Heart right ventricle (tissue), 16 donors: ENCODE measurements around the gene PLAC8L1. TPM values are rescaled to one million over a fixed set of nuclear protein-coding genes. Genes with fewer than 3 reads are reported as not detected.

Experiments
- ATAC-seq, 8 donors: fragments of 200-7000 bp; cut with Tn5 transposase; one replicate each; pipeline ENCODE4 v1.9.1; 2020; ENCODE audit warnings: mild to moderate bottlenecking in 8 of 8, moderate library complexity in 8 of 8, moderate number of reproducible peaks in 1 of 8
- DNase-seq, 2 donors: peaks; one replicate each; pipeline ENCODE4 v3.0.0-alpha.2; 2020
- H3K27ac ChIP-seq, 10 donors: fragments of 200-600 bp; sonication (generic) in 2 of 10; one replicate each; pipeline versions ENCODE4 v1.5.0 to v1.8.0; 2020 to 2022; ENCODE audit warnings: mild to moderate bottlenecking in 3 of 10
- H3K27me3 ChIP-seq, 7 donors: fragments of 200-600 bp; one replicate each; pipeline ENCODE4 v1.8.0; 2021 to 2022; ENCODE audit warnings: mild to moderate bottlenecking in 2 of 7
- H3K36me3 ChIP-seq, 9 donors: fragments of 200-600 bp; sonication (generic) in 1 of 9; one replicate each; pipeline versions ENCODE4 v1.5.0 to v1.8.0; 2020 to 2022; ENCODE audit warnings: mild to moderate bottlenecking in 2 of 9
- H3K4me1 ChIP-seq, 9 donors: fragments of 200-600 bp; sonication (generic) in 1 of 9; one replicate each; pipeline versions ENCODE4 v1.5.0 to v1.8.0; 2020 to 2022; ENCODE audit warnings: mild to moderate bottlenecking in 4 of 9
- H3K4me3 ChIP-seq, 10 donors: fragments of 200-600 bp; sonication (generic) in 2 of 10; one replicate each; pipeline versions ENCODE4 v1.5.0 to v1.8.0; 2020 to 2022; ENCODE audit warnings: mild to moderate bottlenecking in 7 of 10, moderate library complexity in 2 of 10
- H3K9me3 ChIP-seq, 11 donors: fragments of 200-600 bp in 10 of 11; sonication (generic) in 2 of 11; one replicate each; pipeline versions ENCODE4 v1.5.0 to v1.8.0; 2013 to 2022; ENCODE audit warnings: mild to moderate bottlenecking in 2 of 11, control low read depth in 1 of 11, moderate library complexity in 1 of 11
- CTCF ChIP-seq, 9 donors: fragments of 200-600 bp; sonication (generic) in 2 of 9; IDR thresholded peaks; one replicate each; pipeline versions ENCODE4 v1.5.0 to v1.8.0; 2021 to 2022; ENCODE audit warnings: antibody characterized with exemption in 9 of 9, mild to moderate bottlenecking in 5 of 9, moderate library complexity in 1 of 9
- WGBS, 2 donors: extraction: QIAGEN DNeasy Blood & Tissue Kit; methylation state at CpG; one replicate each; pipeline ENCODE4 v1.1.7; 2013; ENCODE audit warnings: inconsistent platforms in 1 of 2; 5-methylcytosine and 5-hydroxymethylcytosine counted together
- intact Hi-C, 10 donors: fragments of 100-400 bp; cut with DNase I; formaldehyde crosslinking; loops; one replicate each; pipeline versions ENCODE4 v1.11.1 to v1.14.2; 2022
- polyA plus RNA-seq, 2 donors: library from polyadenylated mRNA; stranded (reverse); fragments of 200-250 nt; gene quantifications; one replicate each; pipeline ENCODE4 v1.2.3, GENCODE V29; 2013
- total RNA-seq, 10 donors: library from RNA; stranded (reverse); fragmentation: NEBNext Ultra II Directional in 3 of 10; extraction: Animal tissue kit (Norgen Biotek cat#: 25700) in 3 of 10; gene quantifications; one replicate each; pipeline versions ENCODE4 v1.2.1 to v1.2.4, GENCODE V29; 2021 to 2023
- donor health status: Arrhythmogenic right ventricular cardiomyopathy.
- donor health status: ischemic (EF 13 %, LVEDD 7.1; RV severe dilation, severe dysfunction).
- donor health status: healthy with polysubstance abuse.
- donor health status: DM: no; HTN: yes; CAD: no.
- donor health status: DM: no; HTN: no; CAD: no.
- donor health status: ischemic (EF 25% LVEDD 6.9; RV normal size, moderate dysfunction).
- donor health status: ischemic (EF 25% LVEDD 5.7; RV mildly dilated, moderate dysfunction).
- donor health status: healthy.
- donor health status: DM: yes; HTN: yes; CAD: no.
- donor health status: Ischemic cardiomyopathy.
- donor health status: ischemic (EF 35%, LVEDD 5.7; RV mildly dilated, moderate dysfunction).
- donor health status: nonischemic (EF 11% LVEDD 7.7; RV severe dilation, severe dysfunction).
- donor health status: DM: yes; HTN: yes; CAD: no.
- donor health status: PGD.
- donor health status: ischemic (EF 29% LVEDD 5.4; RV normal size, mild dysfunction).
- donor health status: nonischemic (EF 23%, LVEDD 6.1; RV moderate dilation, normal function).

PLAC8L1 gene
- total and polyA plus RNA-seq, 12 donors, result 0.16 to 0.98 (median 0.56) TPM; not detected in 7

- no peak overlapping the region for H3K27ac ChIP-seq
- ATAC-seq, result no peak
- no peaks in the 10 kb centered on the region for H3K9me3 ChIP-seq
- no peak for TF ChIP-seq CTCF (IDR thresholded peaks at IDR 0.05)
- no peak for DNase-seq
- no peak overlapping the region for H3K4me3 ChIP-seq
- peaks cover 0 to 28% (median 10%) of the 10 kb centered on the region in 9 donors for H3K4me1 ChIP-seq
- no peaks in the 10 kb centered on the region for H3K27me3 ChIP-seq
- no peaks in the 10 kb centered on the region for H3K36me3 ChIP-seq
- intact Hi-C loops, result loop anchor here in 6 of 10 donors (10.0 kb wide), 4 partner anchors 68 to 348 kb away; partner anchors contain the start of genes PRELID2 (in 4 of the 6) and SH3RF2 (in 1 of the 6)
- 61 to 67% methylated on average over 5 of the region's 5 CpGs for WGBS, 2 donors
Measured at GRCh38 chr5:146042628-146043279, 62.6 kb downstream of the PLAC8L1 start.

- no peaks in the 10 kb centered on the region for H3K9me3 ChIP-seq
- H3K4me3 ChIP-seq, result no peak overlapping the region
- H3K27ac ChIP-seq, result peak overlapping the region in 9 of 10 donors; percentile 27 to 67 (median 47)
- intact Hi-C loops, result loop anchor here in 6 of 10 donors (10.0 kb wide), 4 partner anchors 66 to 346 kb away; partner anchors contain the start of genes PRELID2 (in 4 of the 6) and SH3RF2 (in 1 of the 6)
- WGBS, 2 donors, result 85 to 88% methylated on average over 10 of the region's 10 CpGs
- H3K4me1 ChIP-seq, result peaks cover 0 to 28% (median 10%) of the 10 kb centered on the region in 9 donors
- peak in 8 of 9 donors; percentile 19 to 51 (median 37) for TF ChIP-seq CTCF (IDR thresholded peaks at IDR 0.05)
- ATAC-seq (peak in 6 of 8 donors; percentile 23 to 76 (median 48)), DNase-seq (no peak)
- no peaks in the 10 kb centered on the region for H3K36me3 ChIP-seq
- no peaks in the 10 kb centered on the region for H3K27me3 ChIP-seq
Measured at GRCh38 chr5:146041180-146041789, 64.1 kb downstream of the PLAC8L1 start.

DNA sequence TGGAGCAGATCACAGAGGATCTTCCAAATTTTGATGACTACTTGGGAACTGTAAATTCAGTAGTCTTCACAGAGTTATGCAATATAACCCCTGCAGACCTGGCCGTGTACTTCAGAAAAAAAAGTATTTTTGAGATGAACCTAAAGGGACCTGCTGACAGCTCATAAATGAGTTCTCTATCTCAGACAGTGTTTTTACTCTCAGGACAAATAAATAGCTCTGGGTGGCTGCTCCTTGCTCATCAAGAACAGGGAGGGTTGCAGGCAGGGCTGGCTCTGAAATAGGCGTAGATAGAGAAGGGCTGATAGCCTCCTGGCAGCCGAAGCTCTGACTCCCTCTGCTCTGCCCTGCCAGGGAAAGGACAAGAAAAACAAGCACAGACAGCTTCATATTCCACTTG lies 64.8 kb downstream of the PLAC8L1 start:
- Histone ChIP-seq H3K27ac (peak overlapping the region in 9 of 10 donors; percentile 24 to 67 (median 47)), H3K27me3 (no peaks in the 10 kb centered on the region), H3K4me3 (no peak overlapping the region), H3K4me1 (peaks cover 0 to 28% (median 10%) of the 10 kb centered on the region in 9 donors), H3K36me3 (no peaks in the 10 kb centered on the region), H3K9me3 (no peaks in the 10 kb centered on the region)
- TF ChIP-seq CTCF (IDR thresholded peaks at IDR 0.05), result no peak
- intact Hi-C loops, result loop anchor here in 6 of 10 donors (10.0 kb wide), 4 partner anchors 66 to 346 kb away; partner anchors contain the start of genes PRELID2 (in 4 of the 6) and SH3RF2 (in 1 of the 6)
- 26 to 48% methylated on average over 3 of the region's 3 CpGs for WGBS, 2 donors
- ATAC-seq, result peak; percentile 60 to 93 (median 86)
- peak; percentile 16 to 25 for DNase-seq

DNA sequence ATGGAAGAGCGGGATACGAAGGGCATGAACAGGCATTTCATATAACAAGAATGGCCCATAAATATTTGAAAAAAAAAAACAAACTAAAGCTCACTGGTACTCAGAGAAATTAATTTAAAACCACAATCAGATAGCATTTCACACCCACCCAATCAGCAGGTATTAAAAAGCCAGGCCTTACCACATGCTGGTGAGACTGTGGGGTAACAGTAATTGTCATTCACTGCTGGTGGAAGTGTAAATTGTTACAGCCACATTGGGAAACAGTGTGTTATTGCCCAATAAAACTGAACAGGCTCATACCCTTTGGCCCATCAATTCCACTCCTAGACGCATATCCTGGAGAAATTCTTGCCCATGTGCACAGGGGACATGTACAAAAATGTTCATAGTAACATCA lies 66.0 kb downstream of the PLAC8L1 start:
- Histone ChIP-seq H3K27me3 (no peaks in the 10 kb centered on the region), H3K4me3 (no peak overlapping the region), H3K27ac (no peak overlapping the region), H3K9me3 (no peaks in the 10 kb centered on the region), H3K36me3 (no peaks in the 10 kb centered on the region), H3K4me1 (peaks cover 0 to 28% (median 10%) of the 10 kb centered on the region in 9 donors)
- DNase-seq (no peak), ATAC-seq (peak in 1 of 8 donors; percentile 11)
- 71 to 93% methylated on average over 3 of the region's 3 CpGs for WGBS, 2 donors
- no peak for TF ChIP-seq CTCF (IDR thresholded peaks at IDR 0.05)
- intact Hi-C loops, result loop anchor here in 1 of 10 donors (10.0 kb wide), 1 partner anchor 75 kb away; no protein-coding TSS in a partner anchor
